Stimulated activated CD8-positive, alpha-beta memory T cell treated with anti-CD3 and anti-CD28 coated beads, Interleukin-7, amount 100 ng/mL, for 24 hours (primary cell): ENCODE measurements around the gene C1orf159.
"Not testable (repeated sequence)": the region's sequence is repeated elsewhere in the genome, so short reads cannot be mapped to it uniquely, and the experiment has no call there.

Source experiments
- DNase-seq: peaks from one replicate; pipeline ENCODE4 v3.0.0-alpha.2; 2020; ENCODE audit warnings: low read depth

Gene C1orf159

GRCh38 chr1:1081311-1082238 lies 34.3 kb downstream of the C1orf159 start:
- no peak for DNase-seq

DNA sequence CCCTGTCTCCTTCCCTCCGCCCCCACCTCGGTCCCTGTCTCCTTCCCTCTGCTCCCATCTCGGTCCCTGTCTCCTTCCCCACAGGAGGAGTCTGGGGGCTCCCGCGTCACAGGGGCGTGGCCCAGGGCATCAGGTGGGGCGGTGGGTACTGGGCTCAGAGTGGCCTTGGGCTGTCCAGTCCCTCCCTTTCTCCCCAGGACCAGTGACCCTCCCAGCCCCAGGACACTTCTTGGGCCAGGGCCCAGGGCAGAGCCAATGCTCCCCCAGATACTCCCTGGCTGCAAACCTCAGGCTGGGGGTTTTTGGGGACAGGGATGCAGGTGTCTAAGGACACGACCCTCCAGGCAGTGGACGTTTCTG lies 35.0 kb downstream of the C1orf159 start:
- no peak for DNase-seq

- no peak for DNase-seq
These were observed 35.6 kb downstream of the C1orf159 start for GRCh38 chr1:1080122-1080757.

DNA sequence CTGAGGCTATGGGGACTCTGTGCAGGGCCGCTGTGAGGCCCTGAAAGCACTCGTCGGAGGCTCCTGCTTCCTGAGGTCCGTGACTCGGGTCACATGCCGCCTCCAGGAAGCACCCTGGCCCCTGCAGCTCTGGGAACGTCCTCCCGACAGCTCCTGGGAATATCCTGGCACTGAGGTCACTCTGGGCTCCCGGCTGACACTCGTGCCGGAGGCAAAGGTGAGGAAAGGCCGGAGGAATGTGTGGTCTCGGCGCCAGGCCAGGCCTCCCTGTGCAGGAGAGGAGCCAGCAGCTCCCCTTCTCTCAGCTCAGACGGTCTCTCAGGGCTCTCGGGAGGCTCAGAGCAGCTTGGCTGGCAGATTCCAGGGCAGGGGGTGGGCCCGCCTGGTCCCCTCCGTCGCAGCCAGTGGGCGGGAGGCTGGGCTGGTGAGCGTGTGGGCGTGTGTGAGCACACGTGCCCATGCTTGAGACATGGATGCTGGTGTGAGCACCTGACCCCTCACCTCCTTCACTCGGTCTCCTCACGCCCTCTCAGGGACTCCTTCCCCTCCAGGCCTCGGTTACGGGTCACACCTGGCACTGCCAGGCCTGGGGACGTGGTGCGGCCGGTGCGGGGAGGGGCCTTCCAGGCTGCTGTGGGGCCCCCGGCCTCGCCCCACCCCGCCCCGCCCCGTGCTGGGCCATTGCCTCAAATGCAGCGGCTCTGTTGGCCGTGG lies 36.3 kb downstream of the C1orf159 start:
- no peak for DNase-seq

DNA sequence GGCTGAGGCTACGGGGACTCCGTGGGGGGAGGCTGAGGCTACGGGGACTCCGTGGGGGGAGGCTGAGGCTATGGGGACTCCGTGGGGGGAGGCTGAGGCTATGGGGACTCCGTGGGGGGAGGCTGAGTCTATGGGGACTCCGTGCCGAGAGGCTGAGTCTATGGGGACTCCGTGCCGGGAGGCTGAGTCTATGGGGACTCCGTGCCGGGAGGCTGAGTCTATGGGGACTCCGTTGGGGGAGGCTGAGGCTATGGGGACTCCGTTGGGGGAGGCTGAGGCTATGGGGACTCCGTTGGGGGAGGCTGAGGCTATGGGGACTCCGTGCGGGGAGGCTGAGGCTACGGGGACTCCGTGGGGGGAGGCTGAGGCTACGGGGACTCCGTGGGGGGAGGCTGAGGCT lies 38.5 kb downstream of the C1orf159 start:
- DNase-seq, result not testable (repeated sequence)

- DNase-seq, result no peak
These were observed 40.5 kb downstream of the C1orf159 start for GRCh38 chr1:1075148-1075935.

DNA sequence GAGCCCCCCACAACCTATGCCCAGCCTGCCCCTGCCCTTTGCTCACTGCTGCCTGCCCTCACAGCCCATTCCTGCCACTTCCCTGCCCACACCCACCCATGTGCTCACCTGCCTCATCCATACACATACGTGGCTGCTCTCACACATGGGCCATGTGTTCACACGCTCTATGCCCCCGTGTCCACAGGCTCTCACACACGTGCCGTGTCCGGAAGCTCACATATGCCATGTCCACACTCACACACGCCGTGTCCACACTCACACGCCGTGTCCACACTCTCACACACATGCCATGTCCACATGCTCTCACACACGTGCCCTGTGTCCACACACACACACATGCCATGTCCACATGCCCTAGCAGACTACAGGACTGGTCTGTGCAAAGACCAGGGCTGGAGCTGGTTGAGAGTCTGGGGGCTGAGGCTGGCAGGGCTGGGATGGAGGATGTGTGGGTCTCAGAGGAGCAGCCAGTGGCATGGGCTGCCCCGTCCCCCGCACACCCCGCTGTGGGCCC lies 41.2 kb downstream of the C1orf159 start:
- DNase-seq, result no peak

GRCh38 chr1:1073743-1074587 lies 41.9 kb downstream of the C1orf159 start, which contains the start of gene RNF223:
Gene RNF223, minus strand, starts transcription at chr1:1074306. Its CDS starts 1,740 bp downstream, at chr1:1072566.
- DNase-seq, result no peak

- DNase-seq, result no peak
These were observed 42.8 kb downstream of the C1orf159 start for GRCh38 chr1:1072849-1073742.

- DNase-seq, result no peak
These were observed 43.5 kb downstream of the C1orf159 start for GRCh38 chr1:1072299-1072848.

- DNase-seq, result no peak
These were observed 44.2 kb downstream of the C1orf159 start for GRCh38 chr1:1071486-1072298.

GRCh38 chr1:1069711-1070676 lies 45.9 kb downstream of the C1orf159 start:
- DNase-seq, result no peak

DNA sequence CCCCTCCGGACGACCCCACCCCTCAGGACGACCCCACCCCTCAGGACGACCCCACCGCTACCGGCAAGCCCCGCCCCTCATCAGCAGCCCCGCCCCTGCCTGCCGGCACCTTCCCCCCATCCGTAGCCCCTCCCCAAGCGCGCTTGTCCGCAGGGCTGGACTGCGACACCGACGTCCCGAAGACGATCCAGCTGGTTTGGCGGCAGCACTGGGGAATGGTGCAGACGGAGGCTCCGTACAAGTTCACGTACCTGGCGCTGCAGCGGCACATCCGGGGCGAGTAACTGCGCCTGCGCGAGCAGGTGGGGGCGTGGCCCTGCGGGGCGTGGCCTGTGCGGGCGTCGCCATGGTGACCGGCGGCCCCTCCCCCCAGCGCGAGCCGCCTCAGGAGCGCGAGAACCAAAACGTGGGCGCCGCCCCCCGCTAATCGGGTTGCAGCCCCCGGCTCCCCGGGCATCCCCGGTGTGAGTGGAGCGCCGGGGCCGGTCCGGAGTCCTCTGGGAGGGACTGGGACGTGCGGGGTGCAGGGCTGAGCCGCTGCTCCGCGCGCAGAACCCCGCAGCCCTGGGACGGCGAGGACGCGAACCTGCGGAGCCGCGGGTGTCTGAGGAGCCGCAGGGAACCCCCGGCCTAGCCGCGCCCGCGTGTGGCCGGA lies 46.7 kb downstream of the C1orf159 start:
- peak; percentile 75 for DNase-seq

DNA sequence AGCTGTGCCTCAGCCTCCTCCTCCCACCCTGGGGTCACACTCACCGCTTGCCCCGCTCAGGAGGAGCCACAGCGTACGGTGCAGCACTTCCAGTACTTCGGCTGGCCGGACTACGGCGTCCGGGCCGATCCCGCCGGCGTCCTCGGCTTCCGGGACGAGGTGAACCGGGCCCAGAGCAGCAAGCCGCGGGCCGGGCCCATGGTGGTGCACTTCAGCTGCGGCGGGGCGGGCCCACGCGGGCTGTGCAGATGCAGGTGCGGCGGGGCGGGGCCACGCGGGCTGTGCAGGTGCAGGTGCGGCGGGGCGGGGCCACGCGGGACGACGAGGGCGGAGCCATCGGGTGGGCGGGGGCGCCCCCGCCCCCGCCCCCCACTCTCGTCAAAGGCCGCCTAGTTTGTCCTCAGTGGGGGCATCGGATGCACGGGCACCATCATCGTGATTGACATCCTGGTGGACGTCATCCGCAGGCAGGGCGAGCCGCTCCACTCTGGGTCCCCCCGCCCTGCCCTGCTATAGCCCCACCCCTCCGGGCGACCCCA lies 47.3 kb downstream of the C1orf159 start:
- DNase-seq, result no peak

DNA sequence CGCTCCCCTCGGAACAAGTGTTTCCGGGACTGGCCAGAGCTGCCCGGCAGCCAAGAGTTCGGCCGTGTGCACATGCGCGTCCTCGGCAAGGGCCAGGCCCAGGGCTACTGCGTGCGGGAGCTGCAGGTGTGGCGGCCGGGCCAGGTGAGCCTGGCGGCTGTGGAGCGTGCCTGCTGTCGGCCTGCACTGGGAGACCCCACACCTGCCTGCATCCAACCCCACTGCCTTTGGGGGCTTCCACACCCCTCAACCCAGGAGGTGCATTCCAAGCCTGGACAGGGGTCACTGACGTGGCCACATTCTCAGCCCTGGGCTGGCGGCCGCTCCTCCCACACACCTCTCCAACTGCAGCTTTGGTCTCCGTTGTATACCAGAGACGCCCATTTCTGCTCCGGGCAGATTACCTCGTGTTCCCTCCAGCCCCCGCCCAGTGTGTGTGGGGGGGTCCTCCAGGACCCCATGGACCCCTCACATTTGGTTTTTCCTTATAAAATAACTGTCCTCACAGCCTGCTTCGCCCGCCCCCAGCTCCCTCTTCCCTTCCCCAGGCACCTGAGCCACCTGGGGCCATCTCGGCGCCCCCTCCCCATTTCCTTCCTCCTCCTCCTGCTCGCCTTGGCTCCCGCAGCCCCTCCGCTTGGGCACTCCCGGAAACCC lies 47.9 kb downstream of the C1orf159 start:
- DNase-seq, result no peak
